Raji (cell line): ENCODE measurements around the gene KIF5C.

Source experiments
- POLR2A ChIP-seq: IDR thresholded peaks from 2 replicates; pipeline ENCODE4 v1.6.1; 2011; ENCODE audit warnings: low read depth, low read length, control low read depth; ENCODE audit not compliant: insufficient read depth

Gene KIF5C

GRCh38 chr2:148874868-148875341, at the start of gene KIF5C:
Gene KIF5C, plus strand, starts transcription at chr2:148875227. Its CDS starts 391 bp downstream, at chr2:148875618.
- no peak for TF ChIP-seq POLR2A

GRCh38 chr2:148826791-148827190, 48.2 kb upstream of the KIF5C start:
- no peak for TF ChIP-seq POLR2A

DNA sequence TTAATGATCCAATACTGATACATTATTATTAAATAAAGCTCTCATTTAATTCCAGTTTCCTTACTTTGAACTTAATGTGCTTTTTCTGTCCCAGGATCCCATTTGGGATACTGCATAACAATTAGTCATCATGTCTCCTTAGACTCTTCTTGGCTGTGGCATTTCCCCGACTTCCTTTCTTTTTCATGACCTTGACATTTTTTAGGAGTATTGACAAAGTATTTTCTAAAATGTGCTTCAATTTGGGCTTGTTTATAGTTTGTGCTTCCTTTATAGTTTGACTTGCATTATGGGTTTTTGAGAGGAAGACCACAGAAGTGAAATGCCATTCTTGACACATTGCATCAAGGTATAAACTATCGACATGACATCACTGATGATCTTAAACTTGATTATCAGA, 46.1 kb upstream of the KIF5C start:
- TF ChIP-seq POLR2A = no peak

GRCh38 chr2:148829618-148830017, 45.4 kb upstream of the KIF5C start:
- TF ChIP-seq POLR2A = no peak

DNA sequence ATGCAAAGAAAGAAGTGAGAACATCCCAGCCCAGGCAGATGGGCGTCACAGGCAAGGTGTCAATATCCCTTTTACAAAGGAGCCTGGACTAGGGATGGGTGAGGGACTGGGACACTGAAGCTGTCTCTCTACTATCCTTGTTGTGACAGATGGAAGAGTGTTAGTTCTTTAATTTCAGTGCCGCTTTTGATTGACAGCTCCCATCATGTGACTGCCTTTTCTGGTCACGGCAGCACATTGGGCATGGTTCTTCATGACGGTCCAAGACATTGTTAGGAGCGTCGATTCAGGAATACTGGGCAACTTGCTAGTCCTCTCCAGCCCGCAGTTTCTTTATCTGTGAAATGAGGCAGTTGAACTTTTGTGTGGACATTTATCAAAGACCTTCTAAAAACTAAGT, 42.4 kb upstream of the KIF5C start:
- no peak for TF ChIP-seq POLR2A

GRCh38 chr2:148842050-148842449, 33.0 kb upstream of the KIF5C start:
- TF ChIP-seq POLR2A = no peak

- TF ChIP-seq POLR2A = no peak
Observed at GRCh38 chr2:148848146-148848545, 26.9 kb upstream of the KIF5C start.

DNA sequence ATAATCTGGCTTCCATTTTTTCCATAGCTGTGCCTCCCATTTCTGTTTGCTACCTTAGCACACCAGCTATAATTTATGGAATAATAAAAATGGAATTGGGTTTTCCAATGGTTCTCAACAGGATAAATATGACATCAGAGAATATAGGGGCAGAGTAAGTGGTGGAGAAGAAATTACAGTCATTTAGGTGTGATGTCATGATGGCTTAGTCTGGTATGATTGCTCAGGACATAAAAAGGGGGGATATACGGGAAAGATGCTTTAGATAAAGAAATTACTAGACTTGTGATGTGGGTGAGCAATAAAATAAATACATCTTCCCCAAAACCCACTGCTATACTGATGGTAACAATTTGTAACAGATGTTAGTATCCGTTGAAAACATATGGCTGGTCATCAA, 21.6 kb upstream of the KIF5C start:
- no peak for TF ChIP-seq POLR2A

- TF ChIP-seq POLR2A = no peak
Observed at GRCh38 chr2:148860037-148860436, 15.0 kb upstream of the KIF5C start.

DNA sequence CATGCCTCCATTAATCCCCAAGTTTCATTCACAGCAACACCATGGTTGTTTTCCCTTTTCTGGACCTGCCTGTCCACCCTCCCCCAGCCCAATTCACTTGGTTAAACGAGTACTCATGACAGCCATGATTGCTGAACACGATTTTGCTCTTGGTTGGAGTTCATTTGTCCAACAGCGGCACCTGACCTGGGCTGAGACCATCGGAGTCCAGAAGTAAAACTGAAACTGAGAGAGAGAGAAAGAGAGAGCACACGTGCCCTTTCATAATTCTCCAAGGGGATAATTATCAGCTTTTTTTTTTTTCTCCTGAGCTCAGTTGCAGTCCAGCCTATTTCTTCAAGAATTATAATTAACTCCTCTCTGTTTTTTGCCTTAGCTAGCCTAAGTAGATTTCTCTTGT, 13.7 kb upstream of the KIF5C start:
- no peak for TF ChIP-seq POLR2A

- no peak for TF ChIP-seq POLR2A
Observed at GRCh38 chr2:148865512-148865911, 9.5 kb upstream of the KIF5C start.

DNA sequence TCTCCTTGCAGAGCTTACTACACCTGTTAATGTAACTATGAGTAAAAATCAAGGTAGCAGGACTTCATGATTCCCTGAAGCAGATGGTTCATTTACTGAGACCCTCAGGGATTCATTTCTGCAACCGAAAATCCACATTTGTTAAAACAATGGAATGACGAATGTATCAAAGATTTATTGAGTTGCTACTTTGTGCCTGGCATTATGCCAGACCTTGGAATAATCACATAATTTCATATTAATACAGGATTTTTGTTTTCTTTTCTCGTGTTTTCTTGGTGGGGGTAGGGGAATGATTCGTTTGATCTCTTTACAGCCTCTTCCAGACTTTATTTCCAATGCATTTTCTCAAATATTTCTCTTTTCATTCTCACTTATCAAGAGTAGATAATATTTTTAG, 8.9 kb upstream of the KIF5C start:
- no peak for TF ChIP-seq POLR2A

DNA sequence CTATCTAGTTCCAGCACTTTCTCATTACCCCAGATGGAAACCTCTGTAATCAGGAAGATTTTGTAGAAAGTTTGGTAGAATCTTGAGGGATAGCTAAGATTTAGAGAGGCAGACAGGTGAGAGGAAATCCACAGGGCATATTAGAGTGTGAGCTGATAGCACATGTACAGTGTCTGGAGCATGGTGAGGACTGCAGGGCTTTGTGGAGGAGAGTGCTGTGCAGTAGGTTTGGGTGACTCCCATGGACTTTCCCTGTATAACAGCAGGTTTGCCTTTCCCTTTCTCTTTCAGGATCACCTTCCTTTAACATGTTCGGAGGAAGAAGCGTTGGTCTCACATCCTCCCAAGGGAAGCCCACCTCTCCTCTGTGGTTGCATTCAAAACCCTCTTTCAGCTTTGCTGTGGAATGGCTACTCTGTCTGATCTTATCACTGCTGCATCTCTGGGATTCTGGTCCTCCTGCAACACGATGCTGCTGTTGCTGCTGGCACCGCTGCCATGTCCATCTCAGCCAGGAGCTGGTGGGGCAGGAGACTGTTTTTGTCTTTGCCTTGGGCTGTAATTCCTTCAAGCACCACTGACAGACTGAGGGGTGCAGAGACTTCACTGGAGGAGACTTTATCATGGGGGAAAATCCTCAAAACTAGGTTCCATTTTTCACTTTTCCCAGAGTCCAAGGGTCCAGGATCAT, 7.8 kb upstream of the KIF5C start:
- no peak for TF ChIP-seq POLR2A

- no peak for TF ChIP-seq POLR2A
Observed at GRCh38 chr2:148875387-148876051, 492 bp downstream of the KIF5C start.

DNA sequence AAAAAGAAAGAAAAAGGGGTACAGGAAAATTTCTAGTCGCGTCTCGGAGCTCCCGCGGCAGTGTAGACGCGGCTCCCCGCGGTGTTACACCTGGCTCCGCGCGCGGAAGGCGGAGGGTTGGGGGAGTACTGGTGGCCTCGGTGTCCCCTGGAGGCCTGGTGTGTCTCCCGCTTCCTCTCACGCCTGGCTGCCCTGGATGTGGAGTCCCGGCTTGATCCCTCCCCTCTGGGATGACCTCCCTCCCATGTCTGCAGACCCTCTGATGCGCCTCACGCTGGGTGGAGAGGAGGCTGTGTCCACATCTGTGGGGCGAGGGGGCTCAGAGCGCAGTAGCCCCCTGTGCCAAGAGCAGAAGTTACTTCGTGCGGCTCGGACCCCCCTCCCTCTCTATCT, 1.2 kb downstream of the KIF5C start:
- no peak for TF ChIP-seq POLR2A

DNA sequence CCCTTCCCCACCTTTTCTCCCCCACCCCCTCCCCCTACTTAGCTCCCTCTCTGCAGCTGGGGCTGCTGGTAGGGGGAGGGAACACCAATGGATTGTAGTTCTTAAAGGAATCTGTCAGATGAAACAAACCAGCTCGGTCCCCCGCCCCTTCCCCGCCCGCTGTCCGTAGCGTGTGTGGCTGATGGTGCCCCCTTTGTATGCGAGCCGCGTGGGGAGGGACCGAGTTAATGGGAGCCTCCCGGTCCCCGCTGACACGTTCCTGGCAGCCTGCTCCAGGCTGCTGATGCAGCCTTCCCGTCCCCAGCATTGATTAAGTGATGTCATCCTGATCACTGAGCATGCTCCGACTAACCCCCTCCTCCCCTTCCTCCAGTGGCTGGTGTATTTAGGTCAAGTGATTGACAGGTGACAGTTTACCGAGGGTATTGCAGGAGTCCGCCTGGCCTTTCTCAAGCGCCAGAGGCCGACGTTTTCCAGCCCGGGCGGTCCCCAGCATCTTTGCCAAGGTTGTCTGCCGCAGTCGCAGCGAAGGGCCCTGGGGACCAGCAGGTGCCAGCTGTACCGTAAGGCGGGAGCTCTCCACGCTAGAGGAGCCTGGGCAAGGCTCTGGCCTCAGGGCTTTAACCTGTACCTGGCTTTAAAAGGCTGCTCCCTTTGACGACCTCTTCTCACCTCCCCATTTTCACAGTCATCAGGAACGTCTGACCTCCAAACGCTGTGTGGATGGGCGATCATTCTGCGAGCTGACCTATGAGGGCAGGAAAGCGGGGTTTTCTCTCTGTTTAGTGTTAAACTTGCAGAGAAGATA, 1.8 kb downstream of the KIF5C start:
- no peak for TF ChIP-seq POLR2A
